MM.1S (cell line): ENCODE measurements around the gene SLC22A2.

Source experiments
- CTCF ChIP-seq: fragments of 300-600 bp; sonication (generic); IDR thresholded peaks from 2 replicates; pipeline ENCODE4 v1.5.1; 2016; ENCODE audit warnings: antibody characterized with exemption, low read length, mixed read lengths
- EZH2 ChIP-seq: fragments of 300-600 bp; sonication (generic); optimal IDR thresholded peaks from 2 replicates; pipeline ENCODE3; 2017; ENCODE audit warnings: low read depth, mild to moderate bottlenecking, antibody characterized with exemption, low read length, mixed read lengths
- EZH2phosphoT487 ChIP-seq: fragments of 300-600 bp; sonication (generic); IDR thresholded peaks from 2 replicates; pipeline ENCODE4 v1.6.1; 2018; ENCODE audit warnings: antibody characterized with exemption, low read length

GRCh38 chr6:160197662-160198061, 61.0 kb downstream of the SLC22A2 start:
- TF ChIP-seq EZH2phosphoT487 = no peak
- no peak for TF ChIP-seq CTCF
- no peak for TF ChIP-seq EZH2
